ENCODE data around the gene ST8SIA5.
A peak's percentile ranks its signal among the peaks of the same experiment; 100 is the strongest.
"Not testable (repeated sequence)": the region's sequence is repeated elsewhere in the genome, so short reads cannot be mapped to it uniquely, and the experiment has no call there.

Gene ST8SIA5

GRCh38 chr18:46756559-46757201 is at the start of gene ST8SIA5:
Gene ST8SIA5 (minus strand): TSS chr18:46757053. CDS start chr18:46756508, 545 bp downstream.
- peak; percentile 6 for DNase-seq

- DNase-seq = not testable (repeated sequence)
These were observed 39.1 kb upstream of the ST8SIA5 start for GRCh38 chr18:46795945-46796344.

GRCh38 chr18:46794607-46795006 is 37.8 kb upstream of the ST8SIA5 start:
- DNase-seq = no peak

- DNase-seq = no peak
These were observed 36.7 kb upstream of the ST8SIA5 start for GRCh38 chr18:46793565-46793964.

GRCh38 chr18:46789088-46789487 is 32.2 kb upstream of the ST8SIA5 start:
- DNase-seq = no peak

- no peak for DNase-seq
These were observed 30.8 kb upstream of the ST8SIA5 start for GRCh38 chr18:46787674-46788073.

- no peak for DNase-seq
These were observed 15.5 kb upstream of the ST8SIA5 start for GRCh38 chr18:46772357-46772756.

GRCh38 chr18:46771141-46771540 is 14.3 kb upstream of the ST8SIA5 start:
- no peak for DNase-seq

GRCh38 chr18:46770708-46771107 is 13.9 kb upstream of the ST8SIA5 start:
- DNase-seq = no peak

- no peak for DNase-seq
These were observed 11.5 kb upstream of the ST8SIA5 start for GRCh38 chr18:46768166-46768921.

- DNase-seq = no peak
These were observed 10.4 kb upstream of the ST8SIA5 start for GRCh38 chr18:46767217-46767616.

GRCh38 chr18:46764586-46764985 is 7.7 kb upstream of the ST8SIA5 start:
- DNase-seq = no peak

GRCh38 chr18:46761059-46761769 is 4.4 kb upstream of the ST8SIA5 start:
- DNase-seq = no peak

GRCh38 chr18:46759890-46760289 is 3.0 kb upstream of the ST8SIA5 start:
- no peak for DNase-seq

- no peak for DNase-seq
These were observed 761 bp downstream of the ST8SIA5 start for GRCh38 chr18:46756025-46756558.

- DNase-seq = no peak
These were observed 1.4 kb downstream of the ST8SIA5 start for GRCh38 chr18:46755315-46756024.

- DNase-seq = no peak
These were observed 2.1 kb downstream of the ST8SIA5 start for GRCh38 chr18:46754661-46755292.

- DNase-seq = no peak
These were observed 2.7 kb downstream of the ST8SIA5 start for GRCh38 chr18:46754188-46754587.

- no peak for DNase-seq
These were observed 5.0 kb downstream of the ST8SIA5 start for GRCh38 chr18:46751882-46752281.

GRCh38 chr18:46750626-46751025 is 6.2 kb downstream of the ST8SIA5 start:
- no peak for DNase-seq

- DNase-seq = no peak
These were observed 8.4 kb downstream of the ST8SIA5 start for GRCh38 chr18:46748466-46748865.

- DNase-seq = no peak
These were observed 16.8 kb downstream of the ST8SIA5 start for GRCh38 chr18:46740046-46740445.

Measured in activated CD4-positive, alpha-beta T cell treated with anti-CD3 and anti-CD28 coated beads, Interleukin-10, Interleukin-2, amounts not matched to agents 100 ng/mL and 50 ng/mL, durations not matched to agents 16 hours and 8 hours (primary cell).